Measurements from ENCODE around the gene VEPH1. TPM values are rescaled to one million over a fixed set of nuclear protein-coding genes. Genes with fewer than 3 reads are reported as not detected.

The VEPH1 gene
- total RNA-seq, 1 donor from 2014 or later = 8.8 TPM

- Mint-ChIP-seq H3K36me3 (ENCODE audit: low read depth) (no peaks in the 10 kb centered on the region), H3K4me3 (no peak overlapping the region), H3K27ac (ENCODE audit: unreplicated experiment) (no peak overlapping the region), H3K4me1 (peaks cover 3% of the 10 kb centered on the region), H3K9me3 (no peaks in the 10 kb centered on the region), H3K27me3 (ENCODE audit: low read depth) (no peaks in the 10 kb centered on the region)
- no peak for DNase-seq (ENCODE audit: low read depth, low spot score)
- TF ChIP-seq, protein P1, sequence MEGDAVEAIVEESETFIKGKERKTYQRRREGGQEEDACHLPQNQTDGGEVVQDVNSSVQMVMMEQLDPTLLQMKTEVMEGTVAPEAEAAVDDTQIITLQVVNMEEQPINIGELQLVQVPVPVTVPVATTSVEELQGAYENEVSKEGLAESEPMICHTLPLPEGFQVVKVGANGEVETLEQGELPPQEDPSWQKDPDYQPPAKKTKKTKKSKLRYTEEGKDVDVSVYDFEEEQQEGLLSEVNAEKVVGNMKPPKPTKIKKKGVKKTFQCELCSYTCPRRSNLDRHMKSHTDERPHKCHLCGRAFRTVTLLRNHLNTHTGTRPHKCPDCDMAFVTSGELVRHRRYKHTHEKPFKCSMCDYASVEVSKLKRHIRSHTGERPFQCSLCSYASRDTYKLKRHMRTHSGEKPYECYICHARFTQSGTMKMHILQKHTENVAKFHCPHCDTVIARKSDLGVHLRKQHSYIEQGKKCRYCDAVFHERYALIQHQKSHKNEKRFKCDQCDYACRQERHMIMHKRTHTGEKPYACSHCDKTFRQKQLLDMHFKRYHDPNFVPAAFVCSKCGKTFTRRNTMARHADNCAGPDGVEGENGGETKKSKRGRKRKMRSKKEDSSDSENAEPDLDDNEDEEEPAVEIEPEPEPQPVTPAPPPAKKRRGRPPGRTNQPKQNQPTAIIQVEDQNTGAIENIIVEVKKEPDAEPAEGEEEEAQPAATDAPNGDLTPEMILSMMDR (conservative IDR thresholded peaks at IDR 0.05) = no peak
These were observed 30.3 kb upstream of the VEPH1 start for GRCh38 chr3:157533298-157534070.

- Mint-ChIP-seq H3K4me3 (no peak overlapping the region), H3K27ac (ENCODE audit: unreplicated experiment) (no peak overlapping the region), H3K9me3 (no peaks in the 10 kb centered on the region), H3K27me3 (ENCODE audit: low read depth) (no peaks in the 10 kb centered on the region), H3K4me1 (peaks cover 8% of the 10 kb centered on the region), H3K36me3 (ENCODE audit: low read depth) (no peaks in the 10 kb centered on the region)
- DNase-seq (ENCODE audit: low read depth, low spot score) = peak; percentile 23
- TF ChIP-seq, protein P1 (conservative IDR thresholded peaks at IDR 0.05) = peak; percentile 87
These were observed 29.5 kb upstream of the VEPH1 start for GRCh38 chr3:157532529-157533297.

DNA sequence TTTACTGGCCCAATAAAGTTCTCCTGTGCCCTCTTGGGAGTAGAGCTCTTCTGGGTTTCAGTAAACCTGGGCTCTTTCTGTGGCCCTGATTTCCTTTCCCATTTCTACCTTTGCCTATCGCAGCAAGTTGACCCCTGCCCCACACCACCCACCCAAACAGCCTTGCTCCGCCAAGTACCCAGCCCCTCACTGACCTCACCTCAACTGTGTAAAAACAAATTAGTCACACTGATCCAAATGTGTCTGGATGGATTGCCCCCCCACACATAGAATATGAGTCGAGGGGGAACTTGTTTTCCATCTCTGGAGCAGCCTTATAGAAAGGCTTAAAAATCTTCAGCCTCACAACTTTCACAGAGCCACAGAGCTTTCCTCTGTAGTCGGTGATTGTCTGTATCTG lies 28.6 kb upstream of the VEPH1 start:
- Mint-ChIP-seq H3K27me3 (ENCODE audit: low read depth) (no peaks in the 10 kb centered on the region), H3K9me3 (no peaks in the 10 kb centered on the region)

DNA sequence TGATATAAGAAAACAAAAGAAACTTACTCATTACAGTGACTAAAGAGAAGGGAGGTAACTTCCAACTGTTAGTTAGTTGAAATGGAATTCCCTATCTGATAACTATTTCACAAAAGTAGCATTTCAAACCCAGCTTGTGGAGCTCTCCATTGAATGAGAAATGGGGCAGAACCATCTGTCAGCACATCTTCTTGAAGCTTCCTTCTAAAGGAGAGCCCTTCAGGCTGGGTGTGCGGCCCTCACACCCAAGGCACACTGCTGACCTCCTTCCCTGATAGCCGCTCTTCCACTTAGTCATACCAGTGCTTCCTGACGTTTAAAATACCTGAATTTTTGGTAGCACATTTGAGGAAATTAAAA lies 28.1 kb upstream of the VEPH1 start:
- TF ChIP-seq, protein P1 (conservative IDR thresholded peaks at IDR 0.05) = no peak
- no peaks in the 10 kb centered on the region for H3K9me3 Mint-ChIP-seq
- no peaks in the 10 kb centered on the region for H3K27me3 Mint-ChIP-seq (ENCODE audit: low read depth)
- no peak overlapping the region for H3K27ac Mint-ChIP-seq (ENCODE audit: unreplicated experiment)
- no peak for DNase-seq (ENCODE audit: low read depth, low spot score)
- no peak overlapping the region for H3K4me3 Mint-ChIP-seq
- peaks cover 16% of the 10 kb centered on the region for H3K4me1 Mint-ChIP-seq
- H3K36me3 Mint-ChIP-seq (ENCODE audit: low read depth) = no peaks in the 10 kb centered on the region

More for the DNA sequence above, 28.6 kb upstream of the VEPH1 start:
- Mint-ChIP-seq H3K4me3 (no peak overlapping the region), H3K4me1 (peaks cover 16% of the 10 kb centered on the region), H3K27ac (ENCODE audit: unreplicated experiment) (peak overlapping the region; percentile 54), H3K36me3 (ENCODE audit: low read depth) (no peaks in the 10 kb centered on the region)
- TF ChIP-seq, protein P1 (conservative IDR thresholded peaks at IDR 0.05) = no peak
- DNase-seq (ENCODE audit: low read depth, low spot score) = no peak

DNA sequence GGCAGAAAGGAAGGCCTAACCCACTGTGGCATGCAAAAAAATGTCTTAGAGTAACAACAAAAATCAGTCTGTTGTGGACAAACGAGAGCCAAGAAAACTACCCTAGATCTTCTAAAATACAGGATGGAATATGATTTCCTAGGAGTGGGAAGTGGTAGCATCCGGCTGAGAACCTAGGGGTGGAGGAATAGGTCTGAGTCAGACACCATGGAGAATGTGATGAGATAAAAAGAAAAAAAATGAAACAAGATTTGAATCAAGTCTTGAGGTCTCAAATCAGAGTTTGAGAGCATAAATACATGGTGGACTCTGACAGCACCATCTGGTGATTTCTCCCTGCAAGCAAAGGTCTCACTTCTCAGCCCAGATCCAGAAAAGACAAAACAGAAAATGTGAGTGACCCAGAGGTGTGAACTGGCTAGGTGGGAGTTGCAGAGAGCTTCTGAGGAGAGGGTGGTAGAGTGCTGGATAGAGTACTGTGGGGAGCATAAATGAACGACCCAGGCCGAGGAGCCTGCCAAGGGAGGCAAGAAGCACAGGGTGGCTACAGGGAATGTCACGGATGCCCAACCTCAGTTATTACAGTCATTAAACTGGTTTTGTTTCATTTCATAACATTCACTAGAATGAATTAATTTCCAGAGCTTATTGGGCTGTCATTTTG lies 27.6 kb upstream of the VEPH1 start:
- Mint-ChIP-seq H3K36me3 (ENCODE audit: low read depth) (no peaks in the 10 kb centered on the region), H3K27me3 (ENCODE audit: low read depth) (no peaks in the 10 kb centered on the region), H3K4me3 (no peak overlapping the region), H3K9me3 (no peaks in the 10 kb centered on the region), H3K27ac (ENCODE audit: unreplicated experiment) (no peak overlapping the region), H3K4me1 (peaks cover 16% of the 10 kb centered on the region)
- TF ChIP-seq, protein P1 (conservative IDR thresholded peaks at IDR 0.05) = no peak
- no peak for DNase-seq (ENCODE audit: low read depth, low spot score)
